IMR-90 (cell line): ENCODE data around the gene FHAD1. TPM values are rescaled to one million over a fixed set of nuclear protein-coding genes. Genes with fewer than 3 reads are reported as not detected.

ENCODE experiments used
- ATAC-seq: fragments of 200-7000 bp; cut with Tn5 transposase; 2 replicates; pipeline ENCODE4 v1.9.1; 2020; ENCODE audit warnings: low read depth, mild to moderate bottlenecking, moderate library complexity
- BruUV-seq: library from RNA; stranded (reverse); fragments of 400-500 nt; replicated peaks from 2 replicates; lab custom pipeline; 2021; lab: Mats Ljungman, UMichigan
- CTCF ChIA-PET: fragments of 300-600 bp; formaldehyde crosslinking; extraction: SDS; loops from one replicate; lab custom pipeline; 2021; ENCODE audit warnings: antibody characterized with exemption; lab: Yijun Ruan, JAX
- POLR2A ChIA-PET: fragments of 300-600 bp; sonication (Branson Sonifier 250); formaldehyde crosslinking; loops from one replicate; lab custom pipeline; 2022; ENCODE audit warnings: antibody characterized with exemption; ENCODE audit not compliant: unreplicated experiment; lab: Charles Lee
- DNase-seq: peaks from one replicate; pipeline ENCODE4 v3.0.0; 2013
- H2AFZ ChIP-seq: replicated peaks from 2 replicates; pipeline ENCODE3; 2013; ENCODE audit warnings: low read length, mild to moderate bottlenecking; ENCODE audit not compliant: poor library complexity
- H2AK5ac ChIP-seq: 2 replicates; pipeline ENCODE4 v1.6.1; 2013; ENCODE audit warnings: low read depth, low read length, inconsistent platforms
- H2AK9ac ChIP-seq: replicated peaks from 2 replicates; pipeline ENCODE3; 2013; ENCODE audit warnings: mild to moderate bottlenecking, low read depth, low read length, moderate library complexity; ENCODE audit not compliant: poor library complexity
- H2BK120ac ChIP-seq: 2 replicates; pipeline ENCODE4 v1.6.1; 2013; ENCODE audit warnings: low read depth, low read length, inconsistent platforms
- H2BK15ac ChIP-seq: 3 replicates; pipeline ENCODE4 v1.6.1; 2013; ENCODE audit warnings: low read depth, low read length, inconsistent platforms
- H2BK20ac ChIP-seq: 2 replicates; pipeline ENCODE4 v1.6.1; 2013; ENCODE audit warnings: low read depth, mild to moderate bottlenecking, inconsistent platforms, low read length, moderate library complexity
- H2BK5ac ChIP-seq: 2 replicates; pipeline ENCODE4 v1.6.1; 2013; ENCODE audit warnings: mild to moderate bottlenecking, low read depth, low read length, inconsistent platforms; ENCODE audit not compliant: poor library complexity, severe bottlenecking
- H3K14ac ChIP-seq: replicated peaks from 2 replicates; pipeline ENCODE4 v1.6.1; 2013; ENCODE audit warnings: low read depth, low read length, inconsistent platforms
- H3K18ac ChIP-seq: 2 replicates; pipeline ENCODE4 v1.6.1; 2013; ENCODE audit warnings: low read depth, low read length, control low read depth
- H3K23ac ChIP-seq: 2 replicates; pipeline ENCODE4 v1.6.1; 2013; ENCODE audit warnings: low read depth, low read length, inconsistent platforms
- H3K27ac ChIP-seq: 2 replicates; pipeline ENCODE4 v1.5.1; 2013; ENCODE audit warnings: mild to moderate bottlenecking, control low read depth, low read length; ENCODE audit not compliant: insufficient read depth
- H3K27me3 ChIP-seq: 2 replicates; pipeline ENCODE4 v1.6.1; 2013; ENCODE audit warnings: low read length; ENCODE audit not compliant: control insufficient read depth, insufficient read depth
- H3K36me3 ChIP-seq: 2 replicates; pipeline ENCODE4 v1.6.1; 2013; ENCODE audit warnings: low read length, mixed read lengths; ENCODE audit not compliant: control insufficient read depth, insufficient read depth
- H3K4ac ChIP-seq: 2 replicates; pipeline ENCODE4 v1.6.1; 2013; ENCODE audit warnings: low read depth, low read length, inconsistent platforms
- H3K4me1 ChIP-seq: 2 replicates; pipeline ENCODE4 v1.6.1; 2013; ENCODE audit warnings: low read length, mixed read lengths; ENCODE audit not compliant: control insufficient read depth, insufficient read depth
- H3K4me2 ChIP-seq: 2 replicates; pipeline ENCODE4 v1.6.1; 2013; ENCODE audit warnings: low read depth, mild to moderate bottlenecking, control low read depth, low read length, moderate library complexity
- H3K4me3 ChIP-seq: 2 replicates; pipeline ENCODE4 v1.5.1; 2013; ENCODE audit warnings: low read depth, mild to moderate bottlenecking, control low read depth, low read length, moderate library complexity; ENCODE audit not compliant: insufficient read depth
- H3K56ac ChIP-seq: 2 replicates; pipeline ENCODE4 v1.6.1; 2013; ENCODE audit warnings: low read length, inconsistent platforms; ENCODE audit not compliant: insufficient read depth; ENCODE audit errors: extremely low read depth
- H3K79me1 ChIP-seq, 2 experiments: 2 replicates each; pipeline ENCODE4 v1.6.1; 2013; ENCODE audit warnings: low read length in 2 of 2, inconsistent platforms in 1 of 2, low read depth in 1 of 2
- H3K9ac ChIP-seq: 2 replicates; pipeline ENCODE4 v1.6.1; 2013; ENCODE audit warnings: low read depth, low read length, control low read depth
- H3K9me1 ChIP-seq: 2 replicates; pipeline ENCODE4 v1.6.1; 2013; ENCODE audit warnings: low read length, inconsistent platforms; ENCODE audit not compliant: insufficient read depth
- H3K9me3 ChIP-seq: 2 replicates; pipeline ENCODE4 v1.6.1; 2013; ENCODE audit warnings: low read length; ENCODE audit not compliant: control insufficient read depth, insufficient read depth
- H4K20me1 ChIP-seq: 2 replicates; pipeline ENCODE4 v1.6.1; 2013; ENCODE audit warnings: low read length, inconsistent platforms; ENCODE audit not compliant: insufficient read depth
- H4K5ac ChIP-seq: 2 replicates; pipeline ENCODE4 v1.6.1; 2013; ENCODE audit warnings: mild to moderate bottlenecking, low read depth, low read length, control low read depth
- H4K8ac ChIP-seq, 2 experiments: 2 replicates each; pipeline ENCODE4 v1.6.1; 2013; ENCODE audit warnings: low read depth in 2 of 2, low read length in 2 of 2, control low read depth in 1 of 2, inconsistent platforms in 1 of 2
- H4K91ac ChIP-seq: 2 replicates; pipeline ENCODE4 v1.6.1; 2013; ENCODE audit warnings: low read depth, low read length, inconsistent platforms; ENCODE audit not compliant: insufficient read depth
- CEBPB ChIP-seq: IDR thresholded peaks from 2 replicates; pipeline ENCODE4 v1.6.1; 2012; ENCODE audit warnings: low read depth, low read length, improper control_type of control experiment
- CHD1 ChIP-seq: IDR thresholded peaks from 2 replicates; pipeline ENCODE4 v1.6.1; 2012; ENCODE audit warnings: low read depth, low read length, improper control_type of control experiment
- CTCF ChIP-seq: conservative IDR thresholded peaks from 2 replicates; pipeline ENCODE4 v1.5.1; 2012; ENCODE audit warnings: mild to moderate bottlenecking, low read depth, low read length, improper control_type of control experiment
- MAFK ChIP-seq: IDR thresholded peaks from 2 replicates; pipeline ENCODE4 v1.6.1; 2012; ENCODE audit warnings: low read depth, low read length, improper control_type of control experiment
- NFE2L2 ChIP-seq: fragments of 150-350 bp; IDR thresholded peaks from 2 replicates; pipeline ENCODE4 v1.6.1; 2016; ENCODE audit warnings: low read depth, mild to moderate bottlenecking, low read length
- POLR2A ChIP-seq: IDR thresholded peaks from 2 replicates; pipeline ENCODE4 v1.6.1; 2012; ENCODE audit warnings: mild to moderate bottlenecking, low read depth, low read length
- RAD21 ChIP-seq: IDR thresholded peaks from 2 replicates; pipeline ENCODE4 v1.6.1; 2012; ENCODE audit warnings: low read length, improper control_type of control experiment
- RFX5 ChIP-seq: IDR thresholded peaks from 2 replicates; pipeline ENCODE4 v1.8.0; 2012; ENCODE audit warnings: low read depth, mild to moderate bottlenecking, low read length, moderate library complexity
- WGBS, 2 experiments: methylation state at CpG; one replicate each; pipeline versions ENCODE4 v1.1.5 to v1.1.7; 2013; ENCODE audit warnings: missing lambda C conversion rate in 2 of 2; ENCODE audit not compliant: insufficient read length in 1 of 2; ENCODE audit errors: extremely low coverage in 2 of 2; 5-methylcytosine and 5-hydroxymethylcytosine counted together
- dilution Hi-C: fragments of 300-500 bp; cut with HindIII; formaldehyde crosslinking; loops from one replicate; pipeline ENCODE4 v1.14.3; 2018; ENCODE audit warnings: low sequenced_read_pairs; ENCODE audit not compliant: unreplicated experiment
- in situ Hi-C: fragments of 300-500 bp; cut with MboI; formaldehyde crosslinking; loops from 3 replicates; pipeline ENCODE4 v1.14.3; 2019; ENCODE audit warnings: low sequenced_read_pairs, inconsistent platforms, mixed read lengths
- intact Hi-C: fragments of 100-400 bp; cut with micrococcal nuclease; formaldehyde crosslinking; loops from 2 replicates; pipeline ENCODE4 v1.10.0; 2022
- polyA plus RNA-seq, 3 experiments: library from polyadenylated mRNA; depleted of rRNA; stranded (reverse); fragments of >200 nt; gene quantifications; 2 replicates each; pipeline ENCODE4 v1.2.3, GENCODE V29; 2012; ENCODE audit warnings: low replicate concordance in 1 of 3
- total RNA-seq: library from RNA; depleted of rRNA; stranded (reverse); fragments of >200 nt; gene quantifications from 2 replicates; pipeline ENCODE4 v1.2.3, GENCODE V29; 2012

The FHAD1 gene
- total and polyA plus RNA-seq, 2 of the 4 experiments (the other 2 are of a cell fraction), result not detected

GRCh38 chr1:15368888-15369287 lies 121.9 kb downstream of the FHAD1 start:
- Histone ChIP-seq H3K56ac (no peak overlapping the region), H2BK15ac (no peak overlapping the region), H3K79me1 (no peaks in the 10 kb centered on the region), H2AK5ac (no peak overlapping the region), H3K9ac (no peak overlapping the region), H3K14ac (no peak overlapping the region), H2BK120ac (no peak overlapping the region), H3K4me2 (no peak overlapping the region), H4K5ac (no peak overlapping the region), H2BK5ac (no peak overlapping the region), H3K4ac (no peak overlapping the region), H3K36me3 (no peaks in the 10 kb centered on the region), H2AK9ac (no peak overlapping the region), H3K18ac (no peak overlapping the region), H4K20me1 (no peaks in the 10 kb centered on the region), H3K27me3 (no peaks in the 10 kb centered on the region), H2BK20ac (no peak overlapping the region), H3K27ac (no peak overlapping the region), H2AFZ (no peak overlapping the region), H4K8ac (no peak overlapping the region), H3K9me1 (no peaks in the 10 kb centered on the region), H4K91ac (no peak overlapping the region), H3K9me3 (no peaks in the 10 kb centered on the region), H3K4me3 (no peak overlapping the region), H3K4me1 (peaks cover 8% of the 10 kb centered on the region; the same call in 1 of the 2 replicates), H3K23ac (no peak overlapping the region)
- in situ Hi-C loops (no loop called here), intact Hi-C loops (no loop called here), dilution Hi-C loops (no loop called here)
- WGBS, 2 experiments, result no CpG with 5 or more reads among the region's 1 CpG
- POLR2A ChIA-PET, result no interaction called here
- ATAC-seq, result no peak
- no TSS peak for BruUV-seq
- CTCF ChIA-PET, result no interaction called here
- DNase-seq, result no peak
- TF ChIP-seq CHD1, result no peak
- no peak for TF ChIP-seq CEBPB
- TF ChIP-seq RFX5, result no peak
- TF ChIP-seq NFE2L2, result no peak
- TF ChIP-seq RAD21, result no peak
- TF ChIP-seq MAFK, result no peak
- no peak for TF ChIP-seq CTCF
- no peak for TF ChIP-seq POLR2A
